ENCODE results near the gene HS6ST1.

HS6ST1 gene

DNA sequence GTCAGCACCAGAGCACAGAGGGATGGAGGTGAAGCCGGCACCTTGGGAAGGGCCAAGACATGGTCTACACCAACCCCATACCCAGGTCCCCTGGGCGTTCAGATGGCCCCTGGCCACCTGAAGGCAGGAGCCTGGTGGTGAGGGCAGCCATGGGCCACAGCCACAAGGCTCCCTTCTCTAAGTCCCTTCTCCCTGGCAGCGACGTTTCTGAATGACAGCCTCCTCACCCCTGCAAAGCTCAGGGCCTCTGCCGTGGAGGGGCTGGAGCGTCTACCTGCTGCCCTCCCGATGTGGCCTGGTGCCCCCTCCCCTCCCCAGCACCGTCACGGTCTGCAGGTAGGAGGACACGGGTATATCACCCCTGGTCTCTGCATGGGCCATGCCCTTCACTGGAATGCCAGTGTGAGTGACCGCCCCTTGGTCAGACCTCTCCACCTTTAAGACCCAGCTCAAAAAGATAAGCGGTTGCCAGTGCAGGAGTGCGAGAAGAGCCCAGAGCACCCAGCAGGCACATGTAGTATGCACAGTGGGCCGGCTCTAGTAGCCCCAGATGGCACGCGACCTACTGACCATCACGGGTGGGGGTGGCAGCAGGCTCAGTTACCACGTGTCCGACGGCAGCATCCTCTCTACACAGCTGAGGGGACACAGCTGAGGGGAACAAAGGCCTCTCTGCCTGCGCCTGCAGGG is 46.6 kb downstream of the HS6ST1 start:
- Histone ChIP-seq H3K4me1 (ENCODE audit: insufficient read depth, low read length, severe bottlenecking) (no peaks in the 10 kb centered on the region), H3K79me2 (ENCODE audit: insufficient read depth, low read length) (no peaks in the 10 kb centered on the region), H3K4me2 (ENCODE audit: low read length) (no peak overlapping the region), H3K9ac (ENCODE audit: low read length) (no peak overlapping the region), H3K9me3 (ENCODE audit: low read length) (peaks cover 6% of the 10 kb centered on the region), H4K20me1 (ENCODE audit: insufficient read depth, low read length) (no peaks in the 10 kb centered on the region), H3K4me3 (ENCODE audit: low read depth, low read length, poor library complexity, severe bottlenecking) (no peak overlapping the region), H3K27ac (ENCODE audit: low read depth, low read length, poor library complexity, severe bottlenecking) (no peak overlapping the region), H3K27me3 (ENCODE audit: insufficient read depth, low read length) (no peaks in the 10 kb centered on the region), H2AFZ (ENCODE audit: low read length) (no peak overlapping the region), H3K36me3 (ENCODE audit: insufficient read depth, low read length) (no peaks in the 10 kb centered on the region), H3K9me2 (ENCODE audit: low read depth, low read length) (no peaks in the 10 kb centered on the region), H3F3A (ENCODE audit: insufficient read depth, low read length) (no peaks in the 10 kb centered on the region)
- no peak for TF ChIP-seq EZH2 (IDR thresholded peaks at IDR 0.05; ENCODE audit: borderline replicate concordance, low read length)
- TF ChIP-seq, protein P1, sequence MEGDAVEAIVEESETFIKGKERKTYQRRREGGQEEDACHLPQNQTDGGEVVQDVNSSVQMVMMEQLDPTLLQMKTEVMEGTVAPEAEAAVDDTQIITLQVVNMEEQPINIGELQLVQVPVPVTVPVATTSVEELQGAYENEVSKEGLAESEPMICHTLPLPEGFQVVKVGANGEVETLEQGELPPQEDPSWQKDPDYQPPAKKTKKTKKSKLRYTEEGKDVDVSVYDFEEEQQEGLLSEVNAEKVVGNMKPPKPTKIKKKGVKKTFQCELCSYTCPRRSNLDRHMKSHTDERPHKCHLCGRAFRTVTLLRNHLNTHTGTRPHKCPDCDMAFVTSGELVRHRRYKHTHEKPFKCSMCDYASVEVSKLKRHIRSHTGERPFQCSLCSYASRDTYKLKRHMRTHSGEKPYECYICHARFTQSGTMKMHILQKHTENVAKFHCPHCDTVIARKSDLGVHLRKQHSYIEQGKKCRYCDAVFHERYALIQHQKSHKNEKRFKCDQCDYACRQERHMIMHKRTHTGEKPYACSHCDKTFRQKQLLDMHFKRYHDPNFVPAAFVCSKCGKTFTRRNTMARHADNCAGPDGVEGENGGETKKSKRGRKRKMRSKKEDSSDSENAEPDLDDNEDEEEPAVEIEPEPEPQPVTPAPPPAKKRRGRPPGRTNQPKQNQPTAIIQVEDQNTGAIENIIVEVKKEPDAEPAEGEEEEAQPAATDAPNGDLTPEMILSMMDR (IDR thresholded peaks at IDR 0.05; ENCODE audit: low read length), result no peak

DNA sequence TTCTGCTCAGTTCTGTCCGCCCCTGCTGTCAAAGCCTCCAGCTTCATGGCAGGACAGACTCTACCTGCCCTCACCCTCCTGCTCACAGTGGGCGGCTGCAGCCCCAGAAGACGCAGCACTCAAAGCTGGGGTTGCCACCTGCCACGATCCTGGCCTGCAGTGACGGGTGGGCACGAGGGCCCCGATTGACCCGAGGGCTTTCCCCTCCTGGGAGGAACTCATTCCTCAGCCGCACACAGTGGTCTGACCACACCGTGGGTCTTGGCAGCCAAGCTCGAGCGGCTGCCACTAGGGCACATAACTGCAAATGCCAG is 47.1 kb downstream of the HS6ST1 start:
- H3K4me2 ChIP-seq (ENCODE audit: low read length), result no peak overlapping the region
- no peak overlapping the region for H3K4me3 ChIP-seq (ENCODE audit: low read depth, low read length, poor library complexity, severe bottlenecking)
- no peaks in the 10 kb centered on the region for H3K4me1 ChIP-seq (ENCODE audit: insufficient read depth, low read length, severe bottlenecking)
- H3K79me2 ChIP-seq (ENCODE audit: insufficient read depth, low read length), result no peaks in the 10 kb centered on the region
- H4K20me1 ChIP-seq (ENCODE audit: insufficient read depth, low read length), result no peaks in the 10 kb centered on the region
- no peaks in the 10 kb centered on the region for H3K36me3 ChIP-seq (ENCODE audit: insufficient read depth, low read length)
- H3K9me3 ChIP-seq (ENCODE audit: low read length), result peaks cover 6% of the 10 kb centered on the region
- no peak overlapping the region for H3K9ac ChIP-seq (ENCODE audit: low read length)
- no peak for TF ChIP-seq EZH2 (IDR thresholded peaks at IDR 0.05; ENCODE audit: borderline replicate concordance, low read length)
- TF ChIP-seq, protein P1 (IDR thresholded peaks at IDR 0.05; ENCODE audit: low read length), result no peak
- H3K27me3 ChIP-seq (ENCODE audit: insufficient read depth, low read length), result no peaks in the 10 kb centered on the region
- H2AFZ ChIP-seq (ENCODE audit: low read length), result no peak overlapping the region
- no peaks in the 10 kb centered on the region for H3F3A ChIP-seq (ENCODE audit: insufficient read depth, low read length)
- no peaks in the 10 kb centered on the region for H3K9me2 ChIP-seq (ENCODE audit: low read depth, low read length)
- H3K27ac ChIP-seq (ENCODE audit: low read depth, low read length, poor library complexity, severe bottlenecking), result no peak overlapping the region

GRCh38 chr2:128270672-128271596 is 47.7 kb downstream of the HS6ST1 start:
- H3F3A ChIP-seq (ENCODE audit: insufficient read depth, low read length), result no peaks in the 10 kb centered on the region

More at GRCh38 chr2:128270672-128271596, 47.7 kb downstream of the HS6ST1 start:
- Histone ChIP-seq H3K9ac (ENCODE audit: low read length) (no peak overlapping the region), H3K4me2 (ENCODE audit: low read length) (no peak overlapping the region), H2AFZ (ENCODE audit: low read length) (no peak overlapping the region), H3K79me2 (ENCODE audit: insufficient read depth, low read length) (no peaks in the 10 kb centered on the region), H3K4me1 (ENCODE audit: insufficient read depth, low read length, severe bottlenecking) (no peaks in the 10 kb centered on the region), H3K4me3 (ENCODE audit: low read depth, low read length, poor library complexity, severe bottlenecking) (no peak overlapping the region), H3K9me2 (ENCODE audit: low read depth, low read length) (no peaks in the 10 kb centered on the region), H3K27me3 (ENCODE audit: insufficient read depth, low read length) (no peaks in the 10 kb centered on the region), H4K20me1 (ENCODE audit: insufficient read depth, low read length) (no peaks in the 10 kb centered on the region), H3K27ac (ENCODE audit: low read depth, low read length, poor library complexity, severe bottlenecking) (no peak overlapping the region), H3K9me3 (ENCODE audit: low read length) (peaks cover 6% of the 10 kb centered on the region), H3K36me3 (ENCODE audit: insufficient read depth, low read length) (no peaks in the 10 kb centered on the region)
- no peak for TF ChIP-seq EZH2 (IDR thresholded peaks at IDR 0.05; ENCODE audit: borderline replicate concordance, low read length)
- TF ChIP-seq, protein P1 (IDR thresholded peaks at IDR 0.05; ENCODE audit: low read length), result no peak

Measured in OCI-LY1 (cell line).